DMS79 treated with DMSO at 0.1 percent for 48 hours (cell line): ENCODE measurements around the gene GPR15.

Source experiments
- DNase-seq: peaks from one replicate; lab custom pipeline; 2025; lab: John Stamatoyannopoulos, UW

GPR15 gene

DNA sequence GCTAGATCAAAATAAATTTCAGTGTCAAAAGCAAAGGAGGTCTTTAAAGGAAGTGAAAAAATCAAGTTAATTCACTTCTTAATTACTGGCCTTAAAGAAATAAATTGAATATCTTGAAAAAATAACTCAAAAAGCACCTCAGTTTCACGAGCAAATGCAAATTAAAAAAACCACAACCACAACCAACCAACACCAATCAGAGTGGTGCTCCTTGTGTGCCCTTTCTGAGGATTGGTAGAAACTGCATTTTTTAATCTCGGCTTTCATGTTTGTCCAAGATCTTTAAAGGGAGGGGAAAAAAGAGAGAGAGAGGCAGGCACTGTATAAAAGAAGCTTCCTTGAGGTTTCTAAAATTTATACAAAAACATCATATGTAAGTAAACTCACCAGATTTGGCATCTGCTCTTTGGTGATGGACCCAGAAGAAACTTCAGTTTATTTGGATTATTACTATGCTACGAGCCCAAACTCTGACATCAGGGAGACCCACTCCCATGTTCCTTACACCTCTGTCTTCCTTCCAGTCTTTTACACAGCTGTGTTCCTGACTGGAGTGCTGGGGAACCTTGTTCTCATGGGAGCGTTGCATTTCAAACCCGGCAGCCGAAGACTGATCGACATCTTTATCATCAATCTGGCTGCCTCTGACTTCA lies at the start of gene GPR15:
Gene GPR15 (plus strand): TSS at position 357 of the 653 bp plus-strand sequence. CDS start 56 bp downstream, at position 413.
- no peak for DNase-seq

DNA sequence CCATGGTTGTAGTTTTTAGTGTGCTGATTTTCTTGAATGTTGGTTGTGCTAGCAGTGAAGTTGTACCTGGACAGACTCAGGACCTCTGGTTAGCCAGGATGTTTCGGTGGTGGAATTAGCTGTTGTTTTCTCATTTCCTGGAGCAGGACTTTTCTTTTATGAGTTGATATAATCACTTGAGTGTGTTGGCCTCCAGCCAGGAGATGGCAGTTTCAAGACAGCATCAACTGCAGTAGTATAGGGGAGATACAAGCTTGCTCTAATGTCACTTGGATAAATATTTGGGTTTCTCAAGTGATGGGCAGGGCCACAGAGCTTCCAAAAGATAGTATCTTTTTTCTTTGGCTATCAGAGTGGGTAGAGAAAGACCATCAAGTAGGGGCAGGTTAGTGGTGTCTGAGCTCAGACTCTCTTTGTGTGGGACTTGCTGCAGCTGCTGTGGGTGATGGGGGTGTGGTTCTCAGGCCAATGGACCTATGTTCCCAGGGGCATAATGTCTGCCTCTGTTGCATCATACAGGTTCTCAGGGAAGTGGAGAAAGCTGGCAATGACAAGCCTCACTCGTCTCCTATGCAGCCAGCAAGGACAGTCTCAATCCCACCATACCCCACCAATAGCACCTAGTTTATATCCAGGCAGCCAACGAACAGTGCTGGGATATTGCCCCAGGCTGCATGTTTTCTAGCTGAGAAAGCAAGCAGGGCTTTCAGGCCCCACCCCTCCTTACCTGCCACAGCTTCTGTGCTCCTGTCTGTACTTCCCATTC lies 48.9 kb upstream of the GPR15 start:
- no peak for DNase-seq

DNA sequence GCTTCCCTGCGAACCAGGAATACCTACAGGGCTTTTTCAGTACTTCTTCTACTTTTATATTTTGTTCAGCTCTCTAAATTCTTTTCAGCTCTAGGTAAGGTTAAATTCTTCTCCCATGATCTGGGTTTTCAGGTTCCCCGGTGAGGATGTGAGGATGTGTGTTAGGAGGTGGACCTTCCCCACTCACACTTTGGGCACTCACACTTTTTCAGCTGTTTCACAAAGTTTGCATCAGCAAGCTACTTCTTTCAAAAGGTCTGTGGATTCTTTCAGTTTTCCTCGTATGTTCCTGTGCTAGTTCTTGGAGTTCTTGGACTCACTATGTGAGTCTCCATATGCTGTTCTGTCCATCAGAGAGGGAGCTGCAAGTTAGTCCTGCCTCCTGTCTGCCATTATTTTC lies 48.2 kb upstream of the GPR15 start:
- no peak for DNase-seq

DNA sequence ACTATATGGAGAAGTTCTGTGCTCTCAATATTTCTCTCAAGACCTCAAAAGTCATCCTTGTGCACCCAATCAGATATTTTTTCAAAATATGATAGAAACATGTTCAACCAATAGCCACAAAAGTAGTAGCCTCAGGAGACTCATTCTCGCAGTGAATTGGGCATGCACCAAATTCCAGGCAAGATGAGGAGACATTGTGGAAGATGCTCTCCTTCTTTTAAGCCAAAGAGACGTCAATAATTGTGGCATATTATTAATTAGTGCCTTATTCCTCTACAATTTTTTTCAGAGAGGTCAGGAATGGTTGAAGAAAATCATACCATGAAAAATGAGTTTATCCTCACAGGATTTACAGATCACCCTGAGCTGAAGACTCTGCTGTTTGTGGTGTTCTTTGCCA lies 34.4 kb upstream of the GPR15 start, which contains the start of gene OR5K2:
Gene OR5K2 (plus strand): TSS at position 301 of the 400 bp plus-strand sequence. CDS start 0 bp downstream, at position 301.
- DNase-seq: no peak

DNA sequence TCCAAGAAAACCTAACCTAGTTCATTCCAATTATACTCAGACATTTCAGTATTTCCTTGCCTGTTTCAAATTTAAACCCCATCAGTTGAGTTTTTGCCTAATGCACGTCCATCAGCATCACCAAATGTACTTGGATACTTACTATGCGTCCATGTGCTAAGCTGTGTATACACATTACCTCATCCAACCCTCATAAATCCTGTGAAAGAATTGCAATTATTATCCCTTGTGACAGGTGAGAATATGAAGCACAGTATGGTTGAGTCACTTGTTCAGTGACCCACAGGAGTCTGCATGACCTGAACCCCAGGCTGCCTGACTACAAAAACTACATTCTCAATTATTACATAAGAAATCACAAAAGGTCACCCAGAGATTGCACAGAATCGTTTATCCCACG lies 31.8 kb upstream of the GPR15 start:
- DNase-seq: no peak

DNA sequence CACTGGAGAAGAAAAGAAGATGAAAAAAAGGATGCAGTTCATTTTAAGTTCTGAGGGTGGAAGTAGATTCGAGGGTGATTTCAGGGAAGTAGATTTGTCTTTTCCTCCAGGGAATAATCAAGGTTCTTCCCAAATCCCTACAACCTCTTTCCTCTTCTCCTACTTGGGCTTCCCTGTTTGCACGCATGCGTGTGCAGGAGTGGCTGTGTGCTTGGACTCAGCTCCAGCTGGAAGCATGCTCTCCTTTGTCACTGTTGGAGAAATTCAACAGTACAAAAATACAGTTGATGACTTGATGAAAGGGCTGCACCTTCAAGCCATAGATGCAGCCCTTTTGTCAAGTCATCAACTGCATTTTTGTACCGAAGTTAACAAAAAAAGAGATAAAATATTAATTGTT lies 30.5 kb upstream of the GPR15 start:
- DNase-seq: no peak

DNA sequence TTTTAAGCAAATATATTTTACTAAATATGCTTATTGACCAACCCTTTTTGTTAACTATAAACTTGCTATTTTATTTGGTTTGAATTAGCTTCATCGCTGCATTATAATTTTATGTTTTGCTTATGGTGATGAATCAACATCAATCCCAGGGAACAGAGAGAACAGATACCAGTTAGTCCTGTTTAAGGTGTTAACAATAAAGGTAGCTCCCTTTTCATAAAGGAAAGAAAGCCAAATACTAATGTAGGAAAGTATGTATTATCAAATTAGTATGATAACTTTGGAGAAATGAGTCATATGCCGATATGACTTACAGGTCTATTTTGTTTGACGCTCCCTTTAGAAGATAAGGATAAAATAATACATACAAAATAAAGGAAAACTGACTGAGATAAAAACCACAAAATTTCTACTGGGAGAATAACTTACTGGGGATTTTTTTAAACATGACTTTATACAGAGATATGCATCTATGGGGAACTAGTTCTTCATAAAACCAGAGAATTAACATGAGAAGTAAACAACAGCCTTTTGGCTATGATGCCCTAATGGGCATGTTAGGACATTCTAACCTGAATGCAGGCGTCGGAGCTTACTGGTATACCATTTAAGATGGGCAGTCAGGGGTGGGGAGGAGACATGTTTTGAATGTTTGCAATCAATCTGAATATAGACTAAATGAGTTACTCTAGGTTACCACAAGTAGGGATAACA lies 29.8 kb upstream of the GPR15 start:
- no peak for DNase-seq

DNA sequence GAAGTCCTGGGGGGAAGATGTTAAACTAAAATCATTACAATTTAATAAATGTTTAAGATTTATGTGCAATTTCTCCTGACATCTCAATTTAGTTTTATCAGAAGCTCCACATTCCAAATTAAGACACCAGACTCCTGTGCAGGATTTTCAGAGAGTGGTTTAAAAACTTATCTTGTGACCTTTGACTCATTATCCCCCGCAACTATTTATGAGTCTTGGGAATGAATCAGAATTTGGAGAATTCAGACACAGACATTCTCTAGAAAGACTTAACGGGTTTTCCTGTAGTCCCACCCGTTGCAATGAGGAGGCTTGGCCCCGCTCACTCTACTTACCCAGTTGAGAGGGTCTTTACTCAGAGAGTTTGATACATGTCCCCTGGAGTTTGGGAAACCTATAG lies 27.2 kb upstream of the GPR15 start:
- no peak for DNase-seq

DNA sequence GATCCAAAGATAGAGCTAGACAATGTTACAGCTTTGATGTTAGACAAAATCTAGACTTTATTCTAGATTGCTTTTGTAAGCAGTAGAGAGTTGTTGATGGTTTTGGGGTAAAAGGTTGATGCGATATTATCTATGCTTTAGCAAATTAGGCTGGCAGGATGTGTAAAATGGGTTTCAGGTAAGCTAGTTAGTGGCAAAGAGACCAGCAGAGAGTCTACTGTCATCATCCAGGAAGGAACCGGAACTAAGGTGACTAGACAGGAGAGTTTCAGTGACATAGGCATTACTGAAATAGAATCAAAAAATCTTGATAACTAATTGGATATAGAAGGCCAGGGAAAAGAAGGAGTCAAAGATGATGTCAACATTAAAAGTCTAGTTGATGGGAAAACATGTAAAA lies 23.2 kb upstream of the GPR15 start:
- no peak for DNase-seq

DNA sequence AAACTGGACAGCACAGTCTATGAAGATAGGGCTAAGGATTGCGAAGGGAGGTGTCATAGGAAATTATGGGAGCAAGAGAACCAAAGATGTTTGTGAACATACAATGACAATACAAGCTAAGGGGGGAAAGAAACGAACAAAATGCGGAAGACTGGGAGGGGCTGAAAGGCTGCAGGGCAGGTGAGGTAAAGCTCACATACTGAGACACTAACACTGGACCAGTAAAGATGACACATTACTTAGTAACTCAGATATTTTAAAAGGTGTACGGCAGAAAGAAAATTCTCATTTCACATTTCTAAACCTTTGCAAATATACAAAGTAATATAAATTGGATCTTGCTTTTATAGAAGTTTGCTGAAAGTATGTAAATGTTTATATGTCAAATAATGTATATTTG lies 19.2 kb upstream of the GPR15 start:
- DNase-seq: no peak

DNA sequence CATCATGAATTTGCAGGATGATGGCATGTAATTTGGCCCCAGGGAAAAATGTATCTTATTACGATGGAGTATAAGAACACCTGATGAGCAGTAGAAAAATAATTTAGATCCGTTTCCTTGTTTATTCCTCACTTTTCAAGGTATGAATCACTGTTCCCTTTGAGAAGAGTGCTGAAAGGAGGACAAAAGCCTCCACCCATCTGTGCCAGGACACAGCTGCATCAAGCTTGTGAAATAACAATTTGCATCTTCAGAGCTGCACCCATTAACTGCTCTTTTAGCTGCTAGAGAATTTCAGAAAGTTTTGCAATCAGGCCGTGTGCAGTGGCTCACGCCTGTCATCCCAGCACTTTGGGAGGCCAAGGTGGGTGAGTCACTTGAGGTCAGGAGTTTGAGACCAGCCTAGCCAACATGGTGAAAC lies 18.7 kb upstream of the GPR15 start:
- no peak for DNase-seq

DNA sequence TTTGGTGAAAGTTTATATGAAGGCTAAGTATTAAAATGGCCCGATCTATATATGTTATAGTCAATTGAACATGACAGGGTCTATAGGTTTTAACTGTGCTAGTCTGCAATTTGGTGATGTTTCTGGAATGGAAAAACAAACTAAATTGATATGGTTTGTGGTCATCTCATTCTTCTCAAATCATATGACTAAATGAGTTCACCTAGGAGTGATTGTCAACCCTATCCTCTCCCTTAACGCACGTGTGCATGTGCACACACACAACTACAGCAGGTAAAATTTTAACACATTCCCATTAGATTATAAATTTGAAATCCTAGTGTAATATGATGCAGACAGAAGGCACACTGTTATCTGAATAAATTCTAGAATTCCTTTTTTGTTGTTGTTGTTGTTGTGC lies 18.0 kb upstream of the GPR15 start:
- no peak for DNase-seq

DNA sequence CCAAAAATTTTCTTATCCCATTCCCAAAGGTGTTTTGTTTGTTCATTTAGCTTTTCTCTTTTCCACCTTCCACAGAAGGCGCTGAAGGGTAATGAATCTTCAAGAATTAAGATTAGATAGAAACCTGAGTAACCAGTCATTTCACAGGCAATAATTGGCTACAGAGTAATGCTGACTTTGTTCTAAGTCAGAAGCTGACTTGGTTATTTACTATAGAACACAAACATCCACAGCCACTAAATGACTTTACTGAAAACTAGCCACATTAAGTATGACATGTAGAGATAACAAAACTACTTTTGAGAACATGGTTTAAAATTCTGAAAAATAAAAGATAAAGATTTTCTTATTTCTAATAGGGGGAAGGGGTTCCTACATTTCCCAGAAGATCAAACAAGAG lies 16.8 kb upstream of the GPR15 start:
- DNase-seq: no peak

DNA sequence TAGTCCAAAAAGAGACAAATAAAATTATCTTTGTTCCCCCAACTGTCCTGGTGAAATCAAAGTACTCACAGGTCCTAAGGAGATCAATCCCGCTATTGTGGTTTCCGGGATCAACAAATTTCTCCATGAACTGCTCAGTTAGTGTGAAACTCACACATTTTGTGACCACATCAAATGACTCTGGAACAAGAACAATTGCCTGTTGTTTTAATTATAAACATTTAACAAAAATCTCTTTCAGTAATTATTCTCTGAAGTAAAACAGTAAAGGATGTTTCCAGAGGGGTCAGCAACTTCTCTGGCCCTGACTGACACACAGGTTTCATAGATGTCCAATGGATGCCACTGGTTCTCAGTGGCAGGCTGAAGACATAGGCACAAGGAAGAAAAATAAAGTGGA lies 13.0 kb upstream of the GPR15 start:
- DNase-seq: no peak

DNA sequence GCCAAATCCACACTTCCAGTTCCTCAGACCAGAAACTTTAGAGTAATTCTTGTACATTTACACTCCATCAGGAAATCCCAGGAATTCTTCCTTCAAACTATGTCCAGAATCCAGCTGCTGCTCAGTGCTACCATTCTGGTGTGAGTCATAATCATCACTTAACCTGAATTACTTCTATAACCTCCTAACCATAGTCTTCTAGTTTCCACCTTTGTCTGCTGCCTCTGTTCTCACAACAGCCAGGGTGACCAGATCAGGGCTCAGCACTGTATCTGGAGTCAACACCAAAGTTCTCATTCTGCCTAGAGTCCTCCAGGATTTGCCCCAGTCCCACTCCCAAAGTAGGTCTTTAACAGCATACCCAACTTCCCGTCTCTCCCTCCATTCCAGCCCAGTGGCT lies 12.4 kb upstream of the GPR15 start:
- DNase-seq: no peak

DNA sequence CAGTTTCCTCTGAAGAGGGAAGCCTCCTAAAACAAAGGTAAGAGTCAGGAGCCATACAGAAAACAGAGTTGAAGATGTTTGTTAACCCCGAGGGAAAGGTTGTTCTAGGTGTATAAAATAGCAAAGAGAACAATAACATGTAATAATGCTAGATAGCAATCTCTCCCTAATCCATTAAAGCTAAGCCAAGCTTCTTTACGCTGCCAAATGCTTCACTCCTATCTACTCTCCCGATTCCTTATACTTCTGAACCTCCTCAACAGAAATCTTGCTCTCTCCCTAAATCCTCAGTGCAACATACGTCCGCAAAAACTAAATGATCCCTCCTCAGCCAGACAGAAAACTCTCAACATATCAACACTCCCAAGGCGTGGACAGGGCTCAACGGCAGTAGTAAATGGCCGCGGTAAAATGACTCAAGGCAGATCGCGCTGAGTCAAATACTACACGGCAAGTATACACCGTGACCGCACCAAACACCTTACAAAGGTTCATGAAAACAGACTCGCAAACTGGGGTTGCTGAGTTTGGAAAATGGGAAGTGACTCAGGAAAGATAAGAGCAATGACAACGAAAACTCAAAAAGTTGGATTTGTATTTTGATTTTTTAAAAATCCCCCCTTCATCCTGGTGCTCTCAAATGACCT lies 9.8 kb upstream of the GPR15 start:
- peak; percentile 52 for DNase-seq

DNA sequence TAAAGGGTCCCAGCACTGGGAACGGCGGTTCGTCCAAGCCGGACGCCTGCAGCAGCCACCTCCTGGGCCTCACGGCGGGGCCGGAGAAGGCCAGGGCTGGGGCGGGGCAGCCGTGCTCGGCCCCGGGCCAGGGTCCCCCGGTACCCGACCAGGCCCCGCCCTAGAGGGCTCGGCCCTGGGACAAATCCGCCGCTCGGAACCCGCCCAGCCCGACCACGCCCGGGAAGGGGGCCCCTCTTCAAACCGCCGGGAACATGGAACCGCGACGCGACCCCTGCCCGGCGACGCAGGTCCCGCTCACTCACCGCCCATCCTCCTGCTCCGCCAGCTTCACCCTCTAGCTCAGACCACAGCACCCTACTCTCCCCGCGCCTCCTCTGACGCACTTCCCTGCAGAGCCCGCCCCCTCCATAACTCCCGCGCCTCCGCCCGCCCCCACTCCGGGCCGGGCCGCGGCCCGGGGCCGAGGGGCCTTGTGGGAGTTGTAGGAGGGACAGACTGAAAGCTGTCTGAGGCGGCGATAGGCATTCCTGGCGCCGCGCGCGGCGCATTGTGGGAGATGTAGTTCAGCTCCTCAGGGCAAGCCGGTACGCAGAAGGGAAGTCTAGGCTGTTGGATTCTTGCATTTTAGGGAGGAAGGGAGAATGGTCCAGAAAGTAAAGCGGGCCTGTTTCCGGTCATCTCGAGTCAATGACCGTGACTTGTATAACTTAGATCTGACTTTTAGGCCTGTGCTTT lies 9.1 kb upstream of the GPR15 start, which contains the start of gene CLDND1:
Gene CLDND1 (minus strand): TSS at position 359 of the 738 bp plus-strand sequence. CDS start 1,478 bp downstream, outside the sequence.
- DNase-seq: peak; percentile 87

DNA sequence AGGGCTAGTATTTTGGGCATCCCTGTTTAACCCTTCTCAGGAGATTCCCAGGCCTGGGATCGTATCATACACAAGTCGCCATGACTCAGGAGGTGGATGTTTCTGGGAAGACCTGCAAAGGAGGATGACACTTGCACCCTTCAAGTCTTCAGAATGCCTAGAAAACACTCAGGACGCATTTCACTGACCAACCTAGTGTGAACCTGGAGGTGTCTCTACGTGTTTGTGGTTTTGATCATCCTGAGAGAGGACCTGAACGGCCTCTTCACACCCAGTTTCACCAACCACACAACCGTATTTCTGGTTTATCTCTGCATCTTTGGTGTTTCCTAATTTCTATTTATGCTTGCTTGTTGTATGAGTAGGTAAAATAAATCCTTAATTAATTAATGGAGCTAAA lies 6.3 kb upstream of the GPR15 start:
- no peak for DNase-seq

DNA sequence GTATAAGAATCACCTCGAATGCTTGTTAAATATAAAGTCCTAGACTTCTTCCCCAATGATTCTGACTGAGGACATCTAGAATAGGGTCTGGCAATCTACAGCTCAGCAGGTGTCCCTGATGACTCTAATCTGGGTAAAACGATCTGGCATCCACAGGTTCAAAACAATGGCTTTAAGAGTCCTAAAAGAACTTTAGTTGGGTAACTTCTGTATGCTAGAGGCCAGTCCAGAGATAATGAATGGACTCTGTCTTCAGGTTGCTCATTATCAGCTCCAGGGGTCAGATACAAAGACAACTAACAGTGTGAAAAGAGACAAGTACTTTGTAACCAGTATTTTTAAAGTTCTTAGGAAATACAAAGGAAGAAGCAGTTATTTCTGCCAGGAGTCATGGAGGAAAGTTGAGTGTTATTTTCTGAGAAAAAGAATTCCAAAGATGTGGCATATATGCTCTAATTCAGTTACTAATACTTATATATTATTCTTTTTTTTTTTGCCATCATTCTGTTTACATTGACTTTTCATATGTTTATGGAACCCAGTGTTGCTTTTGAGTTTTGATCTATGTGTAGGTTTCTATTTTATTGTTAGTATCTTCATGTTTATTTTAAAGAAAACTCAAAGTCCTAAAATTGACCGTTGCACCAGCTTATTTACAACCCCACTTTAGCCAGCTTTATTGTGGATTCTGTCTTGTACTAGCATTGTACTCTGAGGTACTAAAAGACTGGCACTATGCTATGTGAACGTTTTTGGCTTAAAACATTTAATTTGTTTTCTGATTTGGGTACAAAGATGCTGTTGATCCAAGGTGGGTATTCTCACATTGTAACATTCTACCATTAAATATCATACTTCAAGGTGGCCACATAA lies 3.1 kb upstream of the GPR15 start:
- no peak for DNase-seq

DNA sequence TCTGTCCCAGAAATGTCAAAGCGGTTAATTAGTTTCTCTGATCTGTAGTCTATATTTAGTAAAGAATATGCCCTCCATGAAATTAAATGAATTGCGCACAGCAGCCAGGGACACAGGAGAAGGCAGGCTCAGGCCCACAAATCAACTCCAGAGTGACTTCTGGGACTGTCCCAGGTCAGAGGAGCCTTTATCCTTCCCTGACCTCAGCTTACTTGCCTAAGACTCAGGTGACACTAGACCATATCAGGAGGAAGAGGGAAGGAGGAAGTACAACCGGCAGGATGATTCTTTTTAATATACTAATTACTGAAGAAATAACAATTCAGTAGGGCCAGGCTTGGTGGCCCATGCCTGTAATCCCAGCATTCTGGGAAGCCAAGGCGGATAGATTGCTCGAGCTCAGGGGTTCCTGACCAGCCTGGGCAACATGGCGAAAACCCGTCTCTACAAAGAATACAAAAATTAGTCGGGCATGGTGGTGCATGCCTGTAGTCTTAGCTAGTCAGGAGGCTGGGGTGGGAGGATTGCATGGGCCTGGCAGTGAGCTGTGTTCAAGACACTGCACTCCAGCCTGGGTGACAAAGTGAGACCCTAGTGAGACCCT lies 1.8 kb upstream of the GPR15 start:
- DNase-seq: no peak
